GM21723 (cell line): ENCODE measurements around the gene MAD2L2.

Source experiments
- ATAC-seq: cut with Tn5 transposase; IDR thresholded peaks from one replicate; pipeline ENCODE4 v1.9.1; 2021; ENCODE audit warnings: mild to moderate bottlenecking, moderate library complexity; ENCODE audit not compliant: unreplicated experiment

Gene MAD2L2

GRCh38 chr1:11638121-11638520 is 42.8 kb downstream of the MAD2L2 start:
- ATAC-seq: no peak

- ATAC-seq: no peak
These were observed 46.4 kb downstream of the MAD2L2 start for GRCh38 chr1:11634365-11635192.

- no peak for ATAC-seq
These were observed 51.5 kb downstream of the MAD2L2 start for GRCh38 chr1:11629184-11630016.

GRCh38 chr1:11628767-11629166 is 52.2 kb downstream of the MAD2L2 start:
- no peak for ATAC-seq

GRCh38 chr1:11626551-11626950 is 54.4 kb downstream of the MAD2L2 start:
- no peak for ATAC-seq
